K562 (cell line): ENCODE data around the gene PLEKHG5. TPM values are rescaled to one million over a fixed set of nuclear protein-coding genes. Genes with fewer than 3 reads are reported as not detected.
A peak's percentile ranks its signal among the peaks of the same experiment; 100 is the strongest.

Experiments used
- ATAC-seq: fragments of 200-7000 bp; cut with Tn5 transposase; 3 replicates; pipeline ENCODE4 v1.9.1; 2020; ENCODE audit warnings: moderate library complexity
- BruUV-seq: library from RNA; stranded (reverse); fragments of 400-500 nt; replicated peaks from 2 replicates; lab custom pipeline; 2021; lab: Mats Ljungman, UMichigan
- CTCF ChIA-PET: fragments of 300-600 bp; formaldehyde crosslinking; extraction: SDS; loops from one replicate; lab custom pipeline; 2021; ENCODE audit warnings: low intra/inter-chr PET ratio; lab: Yijun Ruan, JAX
- POLR2A ChIA-PET: fragments of 300-600, 350-650 bp; sonication (Branson Sonifier 250); formaldehyde crosslinking; extraction: SDS; loops from one replicate; lab custom pipeline; 2021; ENCODE audit warnings: antibody characterized with exemption, inconsistent platforms; lab: Yijun Ruan, JAX
- DNase-seq, 4 experiments: peaks; one replicate each; pipeline versions ENCODE4 v3.0.0 to v3.0.0-alpha.2; 2011 to 2018; ENCODE audit warnings: low spot score in 3 of 4, mixed read lengths in 3 of 4; ENCODE audit errors: extremely low read depth in 1 of 4
- FAIRE-seq: peaks from 2 replicates; lab custom pipeline; 2011; peaks lifted over from hg19 to GRCh38; lab: Jason Lieb, UNC
- H2AFZ ChIP-seq: 2 replicates; pipeline ENCODE4 v1.6.0; 2011; ENCODE audit warnings: low read depth, low read length, control low read depth, inconsistent platforms
- H3K27ac ChIP-seq: fragments of 200-600 bp; 3 replicates; pipeline ENCODE4 v1.8.0; 2011; ENCODE audit warnings: low read depth, mild to moderate bottlenecking, control low read depth, inconsistent platforms, low read length, moderate library complexity, mixed read lengths; ENCODE audit errors: extremely low read depth
- H3K27me3 ChIP-seq, 2 experiments: fragments of 300-600 bp in 1 of 2; 2 replicates in 1 of 2; 3 replicates in 1 of 2; pipeline versions ENCODE4 v1.6.0 to v1.8.0; 2011; ENCODE audit warnings: inconsistent platforms in 2 of 2, low read length in 2 of 2, mild to moderate bottlenecking in 1 of 2, mixed read lengths in 1 of 2, moderate library complexity in 1 of 2; ENCODE audit not compliant: control insufficient read depth in 2 of 2, insufficient read depth in 2 of 2
- H3K36me3 ChIP-seq: fragments of 300-600 bp; 3 replicates; pipeline ENCODE4 v1.8.0; 2011; ENCODE audit warnings: mild to moderate bottlenecking, low read length, inconsistent platforms; ENCODE audit not compliant: control insufficient read depth, insufficient read depth
- H3K4me1 ChIP-seq, 2 experiments: fragments of 200-600 bp in 1 of 2; replicated peaks in 1 of 2; 2 replicates in 1 of 2; 3 replicates in 1 of 2; pipeline versions ENCODE4 v1.5.1 to v1.8.0; 2011; ENCODE audit warnings: inconsistent platforms in 2 of 2, low read length in 2 of 2, mild to moderate bottlenecking in 1 of 2, mixed read lengths in 1 of 2, moderate library complexity in 1 of 2; ENCODE audit not compliant: control insufficient read depth in 2 of 2, insufficient read depth in 2 of 2
- H3K4me2 ChIP-seq: 2 replicates; pipeline ENCODE4 v1.6.1; 2011; ENCODE audit warnings: low read length, control low read depth, inconsistent platforms, mixed read lengths; ENCODE audit not compliant: insufficient read depth
- H3K4me3 ChIP-seq: fragments of 200-600 bp; sonication (generic), shearing (Covaris generic); 2 replicates; pipeline ENCODE4 v1.5.1; 2016; ENCODE audit warnings: control low read depth, inconsistent platforms
- H3K79me2 ChIP-seq: fragments of 200-600 bp; 3 replicates; pipeline ENCODE4 v1.8.0; 2011; ENCODE audit warnings: low read length, inconsistent platforms; ENCODE audit not compliant: control insufficient read depth, insufficient read depth
- H3K9ac ChIP-seq, 2 experiments: 2 replicates each; pipeline versions ENCODE4 v1.6.0 to v1.6.1; 2011; ENCODE audit warnings: low read depth in 2 of 2, low read length in 2 of 2, control low read depth in 1 of 2, inconsistent platforms in 1 of 2, mild to moderate bottlenecking in 1 of 2, mixed read lengths in 1 of 2; ENCODE audit not compliant: insufficient read depth in 1 of 2
- H3K9me1 ChIP-seq: one replicate; pipeline ENCODE4 v1.6.0; 2011; ENCODE audit warnings: inconsistent platforms, mild to moderate bottlenecking, low read length, moderate library complexity; ENCODE audit not compliant: control insufficient read depth, insufficient read depth
- H3K9me3 ChIP-seq: replicated peaks from 2 replicates; pipeline ENCODE4 v1.5.1; 2011; ENCODE audit warnings: low read depth, low read length, inconsistent platforms; ENCODE audit not compliant: control insufficient read depth, insufficient read depth
- H4K20me1 ChIP-seq: replicated peaks from 2 replicates; pipeline ENCODE4 v1.6.1; 2011; ENCODE audit warnings: low read length, inconsistent platforms, mixed read lengths; ENCODE audit not compliant: control insufficient read depth, insufficient read depth
- BDP1 ChIP-seq: IDR thresholded peaks from 3 replicates; pipeline ENCODE4 v1.6.1; 2011; ENCODE audit not compliant: insufficient read length, insufficient read depth
- BRD4 ChIP-seq: fragments of 200-600 bp; sonication (generic); IDR thresholded peaks from 2 replicates; pipeline ENCODE4 v1.6.1; 2017; ENCODE audit warnings: inconsistent platforms
- DMBX1 ChIP-seq: fragments of 250-450 bp; sonication (Bioruptor Pico); IDR thresholded peaks from 2 replicates; pipeline ENCODE4 v1.8.0; 2022; ENCODE audit warnings: inconsistent platforms, mild to moderate bottlenecking, moderate library complexity, borderline replicate concordance
- HDAC2 ChIP-seq: fragments of 450-650 bp; IDR thresholded peaks from 2 replicates; pipeline ENCODE4 v1.6.1; 2016; ENCODE audit warnings: mild to moderate bottlenecking
- HDAC6 ChIP-seq: IDR thresholded peaks from 2 replicates; pipeline ENCODE4 v1.6.1; 2012; ENCODE audit warnings: low read depth, mild to moderate bottlenecking, control low read depth, inconsistent platforms, low read length, moderate library complexity
- MCM2 ChIP-seq: fragments of 450-650 bp; IDR thresholded peaks from 2 replicates; pipeline ENCODE4 v1.6.1; 2017; ENCODE audit warnings: low read depth, mild to moderate bottlenecking
- PHB ChIP-seq: fragments of 250-450 bp; sonication (Bioruptor Pico); IDR thresholded peaks from 2 replicates; pipeline ENCODE4 v1.5.0; 2021
- RBM14 ChIP-seq: fragments of 200-400 bp; formaldehyde crosslinking; IDR thresholded peaks from 2 replicates; pipeline ENCODE4 v1.6.1; 2018; ENCODE audit warnings: low read depth, mild to moderate bottlenecking, low read length, moderate library complexity, borderline replicate concordance; ENCODE audit not compliant: insufficient read depth
- SNIP1 ChIP-seq: fragments of 450-650 bp; IDR thresholded peaks from 2 replicates; pipeline ENCODE4 v1.7.1; 2017; ENCODE audit warnings: low read depth, mild to moderate bottlenecking
- STAT5B ChIP-seq: fragments of 250-450 bp; sonication (Bioruptor Pico); IDR thresholded peaks from 2 replicates; pipeline ENCODE4 v1.8.0; 2021; ENCODE audit warnings: mild to moderate bottlenecking, inconsistent platforms
- ZNF282 ChIP-seq: sonication (generic); formaldehyde crosslinking; IDR thresholded peaks from 2 replicates; pipeline ENCODE4 v1.8.1; 2023; ENCODE audit warnings: missing genetic modification reagents
- WGBS: fragments of 100-300 bp; shearing (Covaris generic); methylation state at CpG from one replicate; pipeline ENCODE4 v1.1.6; 2016; ENCODE audit warnings: low coverage, mixed read lengths; ENCODE audit not compliant: insufficient coverage; ENCODE audit errors: missing lambda C conversion rate; 5-methylcytosine and 5-hydroxymethylcytosine counted together
- in situ Hi-C: fragments of 300-500 bp; cut with MboI; formaldehyde crosslinking; loops from 4 replicates; pipeline ENCODE4 v1.15.0; 2018; ENCODE audit warnings: inconsistent platforms, mixed read lengths
- intact Hi-C: fragments of 100-400 bp; cut with micrococcal nuclease; formaldehyde crosslinking; loops from 2 replicates; pipeline ENCODE4 v1.14.2; 2022
- polyA plus RNA-seq, 8 experiments: library from polyadenylated mRNA; depleted of rRNA in 4 of 8; stranded (reverse) in 5 of 8; unstranded in 3 of 8; fragments of >200 nt; fragmentation: Nextera tagmentation in 2 of 8; fragmentation: Illumina TruSeq in 1 of 8; extraction: Ambion mirVana in 2 of 8; extraction: Trizol in 1 of 8; gene quantifications; 2 replicates each; pipeline versions ENCODE4 v1.2.1 to v1.2.3, GENCODE V29; 2011 to 2014; ENCODE audit warnings: inconsistent platforms in 1 of 8, missing spikeins in 1 of 8
- total RNA-seq, 7 experiments: library from RNA; depleted of rRNA in 6 of 7; stranded (reverse); fragments of >200 nt in 6 of 7; fragmentation: Illumina TruSeq in 2 of 7; extraction: Trizol in 2 of 7; gene quantifications; 2 replicates each; pipeline versions ENCODE4 v1.2.1 to v1.2.3, GENCODE V29; 2011 to 2021; ENCODE audit warnings: low replicate concordance in 1 of 7
- TF ChIP-seq, protein P1 (sequence below): fragments of 200-800 bp; sonication (Bioruptor generic); IDR thresholded peaks from 2 replicates; pipeline ENCODE4 v1.6.1; 2017; ENCODE audit warnings: missing genetic modification characterization, missing compliant biosample characterization
- TF ChIP-seq, protein P2 (sequence below): sonication (generic); formaldehyde crosslinking; IDR thresholded peaks from 2 replicates; pipeline ENCODE4 v1.8.1; 2023; ENCODE audit warnings: mild to moderate bottlenecking, missing genetic modification reagents
- TF ChIP-seq, protein P3 (sequence below): fragments of 250-450 bp; sonication (Bioruptor Pico); IDR thresholded peaks from 2 replicates; pipeline ENCODE4 v1.5.0; 2021; ENCODE audit warnings: mild to moderate bottlenecking, borderline replicate concordance
- TF ChIP-seq, protein P4 (sequence below): sonication (generic); formaldehyde crosslinking; IDR thresholded peaks from 2 replicates; pipeline ENCODE4 v1.9.0; 2022; ENCODE audit warnings: mild to moderate bottlenecking, missing genetic modification reagents

Gene PLEKHG5
- total and polyA plus RNA-seq, 9 of the 15 experiments (the other 6 are each of a cell fraction or from before 2014, with no cell fraction given), result 0.04 to 0.29 (median 0.09) TPM; not detected in 3

DNA sequence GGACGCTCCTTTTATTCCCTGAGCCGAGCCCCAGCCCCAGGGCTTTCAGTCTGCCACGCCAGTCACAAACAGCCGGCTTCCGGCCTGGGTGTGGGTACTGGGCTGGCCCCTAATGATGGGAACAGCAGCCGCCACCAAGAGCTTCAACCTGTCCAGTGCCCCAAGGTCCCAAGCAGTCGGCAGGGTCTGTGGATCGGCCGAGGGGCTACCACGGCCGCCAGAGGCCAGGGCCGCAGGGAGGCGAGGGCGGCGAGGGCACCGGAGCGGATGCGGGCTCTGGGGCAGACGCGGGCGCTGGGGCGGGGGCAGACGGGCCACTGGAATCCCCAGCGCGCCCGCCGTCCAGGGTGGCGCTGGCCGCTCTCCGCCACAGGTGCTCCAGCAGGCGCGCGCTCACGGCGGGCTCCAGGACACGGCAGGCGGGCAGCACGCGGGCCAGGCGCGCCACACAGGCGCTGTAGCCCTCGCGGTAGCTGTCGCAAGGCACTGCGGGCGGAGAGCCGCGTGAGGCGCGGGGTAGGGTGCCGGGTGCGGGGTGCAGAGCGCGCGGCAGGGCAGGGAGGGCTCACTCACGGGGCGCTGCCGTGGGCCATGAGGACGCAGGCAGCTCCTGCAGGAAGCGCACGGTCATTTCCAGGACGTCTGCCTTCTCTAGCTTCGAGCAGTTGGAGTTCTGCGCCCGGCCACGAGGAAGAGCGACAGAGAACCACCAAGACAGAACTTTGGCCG lies 72.6 kb downstream of the PLEKHG5 start:
- ChIA-PET CTCF (no interaction called here), POLR2A (interaction anchor here (0.6 to 0.9 kb wide), 2 partner anchors 25 to 365 kb away, joined by 3 read pairs; no protein-coding TSS in a partner anchor)
- ATAC-seq, result no peak
- FAIRE-seq, result no peak
- 43% methylated on average over 63 of the region's 69 CpGs for WGBS
- no peak for DNase-seq
- Histone ChIP-seq H3K27ac (no peak overlapping the region), H3K9me1 (no peaks in the 10 kb centered on the region), H3K4me2 (no peak overlapping the region), H3K4me1 (peaks cover 9 to 39% of the 10 kb centered on the region in 2 experiments), H3K79me2 (no peaks in the 10 kb centered on the region), H2AFZ (no peak overlapping the region), H3K9ac (no peak overlapping the region), H3K27me3 (peaks cover 57 to 90% of the 10 kb centered on the region in 2 experiments), H3K9me3 (no peaks in the 10 kb centered on the region), H3K4me3 (no peak overlapping the region), H3K36me3 (no peaks in the 10 kb centered on the region), H4K20me1 (peaks cover 21% of the 10 kb centered on the region; the same call in 1 of the 2 replicates)
- in situ Hi-C loops, result no loop called here
- no TSS peak for BruUV-seq
- intact Hi-C loops, result no loop called here
- TF ChIP-seq, protein P1, sequence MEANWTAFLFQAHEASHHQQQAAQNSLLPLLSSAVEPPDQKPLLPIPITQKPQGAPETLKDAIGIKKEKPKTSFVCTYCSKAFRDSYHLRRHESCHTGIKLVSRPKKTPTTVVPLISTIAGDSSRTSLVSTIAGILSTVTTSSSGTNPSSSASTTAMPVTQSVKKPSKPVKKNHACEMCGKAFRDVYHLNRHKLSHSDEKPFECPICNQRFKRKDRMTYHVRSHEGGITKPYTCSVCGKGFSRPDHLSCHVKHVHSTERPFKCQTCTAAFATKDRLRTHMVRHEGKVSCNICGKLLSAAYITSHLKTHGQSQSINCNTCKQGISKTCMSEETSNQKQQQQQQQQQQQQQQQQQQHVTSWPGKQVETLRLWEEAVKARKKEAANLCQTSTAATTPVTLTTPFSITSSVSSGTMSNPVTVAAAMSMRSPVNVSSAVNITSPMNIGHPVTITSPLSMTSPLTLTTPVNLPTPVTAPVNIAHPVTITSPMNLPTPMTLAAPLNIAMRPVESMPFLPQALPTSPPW (CRISPR knock-in tag), result no peak
- TF ChIP-seq BDP1 (no peak), STAT5B (CRISPR knock-in tag) (no peak), DMBX1 (CRISPR knock-in tag) (no peak), HDAC2 (no peak), BRD4 (no peak), SNIP1 (no peak), MCM2 (no peak), ZNF282 (CRISPR knock-in tag) (0 out of 2 replicates have a peak, but pooled peaks have one; percentile 30), HDAC6 (no peak), PHB (CRISPR knock-in tag) (no peak), RBM14 (0 out of 2 replicates have a peak, but pooled peaks have one; percentile 72)
- TF ChIP-seq, protein P2, sequence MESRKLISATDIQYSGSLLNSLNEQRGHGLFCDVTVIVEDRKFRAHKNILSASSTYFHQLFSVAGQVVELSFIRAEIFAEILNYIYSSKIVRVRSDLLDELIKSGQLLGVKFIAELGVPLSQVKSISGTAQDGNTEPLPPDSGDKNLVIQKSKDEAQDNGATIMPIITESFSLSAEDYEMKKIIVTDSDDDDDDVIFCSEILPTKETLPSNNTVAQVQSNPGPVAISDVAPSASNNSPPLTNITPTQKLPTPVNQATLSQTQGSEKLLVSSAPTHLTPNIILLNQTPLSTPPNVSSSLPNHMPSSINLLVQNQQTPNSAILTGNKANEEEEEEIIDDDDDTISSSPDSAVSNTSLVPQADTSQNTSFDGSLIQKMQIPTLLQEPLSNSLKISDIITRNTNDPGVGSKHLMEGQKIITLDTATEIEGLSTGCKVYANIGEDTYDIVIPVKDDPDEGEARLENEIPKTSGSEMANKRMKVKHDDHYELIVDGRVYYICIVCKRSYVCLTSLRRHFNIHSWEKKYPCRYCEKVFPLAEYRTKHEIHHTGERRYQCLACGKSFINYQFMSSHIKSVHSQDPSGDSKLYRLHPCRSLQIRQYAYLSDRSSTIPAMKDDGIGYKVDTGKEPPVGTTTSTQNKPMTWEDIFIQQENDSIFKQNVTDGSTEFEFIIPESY (CRISPR knock-in tag), result peak; percentile 91
- TF ChIP-seq, protein P3, sequence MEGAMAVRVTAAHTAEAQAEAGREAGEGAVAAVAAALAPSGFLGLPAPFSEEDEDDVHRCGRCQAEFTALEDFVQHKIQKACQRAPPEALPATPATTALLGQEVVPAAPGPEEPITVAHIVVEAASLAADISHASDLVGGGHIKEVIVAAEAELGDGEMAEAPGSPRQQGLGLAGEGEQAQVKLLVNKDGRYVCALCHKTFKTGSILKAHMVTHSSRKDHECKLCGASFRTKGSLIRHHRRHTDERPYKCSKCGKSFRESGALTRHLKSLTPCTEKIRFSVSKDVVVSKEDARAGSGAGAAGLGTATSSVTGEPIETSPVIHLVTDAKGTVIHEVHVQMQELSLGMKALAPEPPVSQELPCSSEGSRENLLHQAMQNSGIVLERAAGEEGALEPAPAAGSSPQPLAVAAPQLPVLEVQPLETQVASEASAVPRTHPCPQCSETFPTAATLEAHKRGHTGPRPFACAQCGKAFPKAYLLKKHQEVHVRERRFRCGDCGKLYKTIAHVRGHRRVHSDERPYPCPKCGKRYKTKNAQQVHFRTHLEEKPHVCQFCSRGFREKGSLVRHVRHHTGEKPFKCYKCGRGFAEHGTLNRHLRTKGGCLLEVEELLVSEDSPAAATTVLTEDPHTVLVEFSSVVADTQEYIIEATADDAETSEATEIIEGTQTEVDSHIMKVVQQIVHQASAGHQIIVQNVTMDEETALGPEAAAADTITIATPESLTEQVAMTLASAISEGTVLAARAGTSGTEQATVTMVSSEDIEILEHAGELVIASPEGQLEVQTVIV (CRISPR knock-in tag), result no peak
- TF ChIP-seq, protein P4, sequence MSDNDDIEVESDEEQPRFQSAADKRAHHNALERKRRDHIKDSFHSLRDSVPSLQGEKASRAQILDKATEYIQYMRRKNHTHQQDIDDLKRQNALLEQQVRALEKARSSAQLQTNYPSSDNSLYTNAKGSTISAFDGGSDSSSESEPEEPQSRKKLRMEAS (CRISPR knock-in tag), result 0 out of 2 replicates have a peak, but pooled peaks have one; percentile 24
